ENCODE measurements around the gene GRID1.

DNA sequence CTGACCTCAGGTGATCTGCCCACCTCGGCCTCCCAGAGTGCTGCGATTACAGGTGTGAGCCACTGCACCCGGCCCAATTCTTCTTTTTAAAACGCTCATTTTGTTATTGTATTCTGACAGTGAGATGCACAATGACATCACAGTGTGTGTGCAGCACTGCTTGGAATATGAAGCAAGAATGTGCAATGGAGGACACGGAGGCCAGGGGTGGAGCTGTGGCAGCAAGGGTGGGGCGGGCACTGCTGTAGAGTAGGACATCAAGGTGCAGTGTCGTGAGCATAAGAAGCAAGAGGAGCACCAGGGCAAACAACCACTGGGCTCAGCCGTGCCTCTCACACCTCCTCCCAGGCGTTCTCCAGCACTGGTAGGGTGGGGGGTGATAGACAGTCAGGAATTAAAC lies 26.8 kb upstream of the GRID1 start:
- TF ChIP-seq ZNF140 (tag by site-specific recombination; IDR thresholded peaks at IDR 0.05) (no peak), ZNF777 (tag by site-specific recombination; IDR thresholded peaks at IDR 0.05; ENCODE audit: borderline replicate concordance) (no peak), ZNF433 (tag by site-specific recombination; IDR thresholded peaks at IDR 0.05; ENCODE audit: low read depth) (no peak), YY1 (tag by site-specific recombination; IDR thresholded peaks at IDR 0.05) (no peak), ZFP37 (tag by site-specific recombination; IDR thresholded peaks at IDR 0.05) (no peak), SALL2 (tag by site-specific recombination; IDR thresholded peaks at IDR 0.05; ENCODE audit: borderline replicate concordance) (no peak), MYNN (tag by site-specific recombination; IDR thresholded peaks at IDR 0.05; ENCODE audit: borderline replicate concordance) (no peak)
- TF ChIP-seq, protein P1, sequence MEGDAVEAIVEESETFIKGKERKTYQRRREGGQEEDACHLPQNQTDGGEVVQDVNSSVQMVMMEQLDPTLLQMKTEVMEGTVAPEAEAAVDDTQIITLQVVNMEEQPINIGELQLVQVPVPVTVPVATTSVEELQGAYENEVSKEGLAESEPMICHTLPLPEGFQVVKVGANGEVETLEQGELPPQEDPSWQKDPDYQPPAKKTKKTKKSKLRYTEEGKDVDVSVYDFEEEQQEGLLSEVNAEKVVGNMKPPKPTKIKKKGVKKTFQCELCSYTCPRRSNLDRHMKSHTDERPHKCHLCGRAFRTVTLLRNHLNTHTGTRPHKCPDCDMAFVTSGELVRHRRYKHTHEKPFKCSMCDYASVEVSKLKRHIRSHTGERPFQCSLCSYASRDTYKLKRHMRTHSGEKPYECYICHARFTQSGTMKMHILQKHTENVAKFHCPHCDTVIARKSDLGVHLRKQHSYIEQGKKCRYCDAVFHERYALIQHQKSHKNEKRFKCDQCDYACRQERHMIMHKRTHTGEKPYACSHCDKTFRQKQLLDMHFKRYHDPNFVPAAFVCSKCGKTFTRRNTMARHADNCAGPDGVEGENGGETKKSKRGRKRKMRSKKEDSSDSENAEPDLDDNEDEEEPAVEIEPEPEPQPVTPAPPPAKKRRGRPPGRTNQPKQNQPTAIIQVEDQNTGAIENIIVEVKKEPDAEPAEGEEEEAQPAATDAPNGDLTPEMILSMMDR (tag by site-specific recombination; IDR thresholded peaks at IDR 0.05) = no peak
- TF ChIP-seq, protein P2, sequence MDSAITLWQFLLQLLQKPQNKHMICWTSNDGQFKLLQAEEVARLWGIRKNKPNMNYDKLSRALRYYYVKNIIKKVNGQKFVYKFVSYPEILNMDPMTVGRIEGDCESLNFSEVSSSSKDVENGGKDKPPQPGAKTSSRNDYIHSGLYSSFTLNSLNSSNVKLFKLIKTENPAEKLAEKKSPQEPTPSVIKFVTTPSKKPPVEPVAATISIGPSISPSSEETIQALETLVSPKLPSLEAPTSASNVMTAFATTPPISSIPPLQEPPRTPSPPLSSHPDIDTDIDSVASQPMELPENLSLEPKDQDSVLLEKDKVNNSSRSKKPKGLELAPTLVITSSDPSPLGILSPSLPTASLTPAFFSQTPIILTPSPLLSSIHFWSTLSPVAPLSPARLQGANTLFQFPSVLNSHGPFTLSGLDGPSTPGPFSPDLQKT (IDR thresholded peaks at IDR 0.05; ENCODE audit: borderline replicate concordance, low read depth, low read length) = no peak
- TF ChIP-seq, protein P3, sequence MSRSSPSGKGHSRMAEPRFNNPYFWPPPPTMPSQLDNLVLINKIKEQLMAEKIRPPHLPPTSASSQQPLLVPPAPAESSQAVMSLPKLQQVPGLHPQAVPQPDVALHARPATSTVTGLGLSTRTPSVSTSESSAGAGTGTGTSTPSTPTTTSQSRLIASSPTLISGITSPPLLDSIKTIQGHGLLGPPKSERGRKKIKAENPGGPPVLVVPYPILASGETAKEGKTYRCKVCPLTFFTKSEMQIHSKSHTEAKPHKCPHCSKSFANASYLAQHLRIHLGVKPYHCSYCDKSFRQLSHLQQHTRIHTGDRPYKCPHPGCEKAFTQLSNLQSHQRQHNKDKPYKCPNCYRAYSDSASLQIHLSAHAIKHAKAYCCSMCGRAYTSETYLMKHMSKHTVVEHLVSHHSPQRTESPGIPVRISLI (tag by site-specific recombination; IDR thresholded peaks at IDR 0.05) = no peak
- TF ChIP-seq, protein P4, sequence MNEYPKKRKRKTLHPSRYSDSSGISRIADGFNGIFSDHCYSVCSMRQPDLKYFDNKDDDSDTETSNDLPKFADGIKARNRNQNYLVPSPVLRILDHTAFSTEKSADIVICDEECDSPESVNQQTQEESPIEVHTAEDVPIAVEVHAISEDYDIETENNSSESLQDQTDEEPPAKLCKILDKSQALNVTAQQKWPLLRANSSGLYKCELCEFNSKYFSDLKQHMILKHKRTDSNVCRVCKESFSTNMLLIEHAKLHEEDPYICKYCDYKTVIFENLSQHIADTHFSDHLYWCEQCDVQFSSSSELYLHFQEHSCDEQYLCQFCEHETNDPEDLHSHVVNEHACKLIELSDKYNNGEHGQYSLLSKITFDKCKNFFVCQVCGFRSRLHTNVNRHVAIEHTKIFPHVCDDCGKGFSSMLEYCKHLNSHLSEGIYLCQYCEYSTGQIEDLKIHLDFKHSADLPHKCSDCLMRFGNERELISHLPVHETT (tag by site-specific recombination; IDR thresholded peaks at IDR 0.05) = no peak
- TF ChIP-seq, protein P5, sequence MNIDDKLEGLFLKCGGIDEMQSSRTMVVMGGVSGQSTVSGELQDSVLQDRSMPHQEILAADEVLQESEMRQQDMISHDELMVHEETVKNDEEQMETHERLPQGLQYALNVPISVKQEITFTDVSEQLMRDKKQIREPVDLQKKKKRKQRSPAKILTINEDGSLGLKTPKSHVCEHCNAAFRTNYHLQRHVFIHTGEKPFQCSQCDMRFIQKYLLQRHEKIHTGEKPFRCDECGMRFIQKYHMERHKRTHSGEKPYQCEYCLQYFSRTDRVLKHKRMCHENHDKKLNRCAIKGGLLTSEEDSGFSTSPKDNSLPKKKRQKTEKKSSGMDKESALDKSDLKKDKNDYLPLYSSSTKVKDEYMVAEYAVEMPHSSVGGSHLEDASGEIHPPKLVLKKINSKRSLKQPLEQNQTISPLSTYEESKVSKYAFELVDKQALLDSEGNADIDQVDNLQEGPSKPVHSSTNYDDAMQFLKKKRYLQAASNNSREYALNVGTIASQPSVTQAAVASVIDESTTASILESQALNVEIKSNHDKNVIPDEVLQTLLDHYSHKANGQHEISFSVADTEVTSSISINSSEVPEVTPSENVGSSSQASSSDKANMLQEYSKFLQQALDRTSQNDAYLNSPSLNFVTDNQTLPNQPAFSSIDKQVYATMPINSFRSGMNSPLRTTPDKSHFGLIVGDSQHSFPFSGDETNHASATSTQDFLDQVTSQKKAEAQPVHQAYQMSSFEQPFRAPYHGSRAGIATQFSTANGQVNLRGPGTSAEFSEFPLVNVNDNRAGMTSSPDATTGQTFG (tag by site-specific recombination; IDR thresholded peaks at IDR 0.05; ENCODE audit: borderline replicate concordance) = no peak
